ENCODE results near the gene SETBP1.

Gene SETBP1

GRCh38 chr18:44816050-44816449 is 135.4 kb downstream of the SETBP1 start:
- no peak for DNase-seq (ENCODE audit: low read depth)

GRCh38 chr18:44816477-44816876 is 135.8 kb downstream of the SETBP1 start:
- DNase-seq (ENCODE audit: low read depth) = no peak

GRCh38 chr18:44817831-44818473 is 137.3 kb downstream of the SETBP1 start:
- DNase-seq (ENCODE audit: low read depth) = no peak

- no peak for DNase-seq (ENCODE audit: low read depth)
These were observed 138.1 kb downstream of the SETBP1 start for GRCh38 chr18:44818668-44819403.

- no peak for DNase-seq (ENCODE audit: low read depth)
These were observed 139.3 kb downstream of the SETBP1 start for GRCh38 chr18:44819944-44820510.

- no peak for DNase-seq (ENCODE audit: low read depth)
These were observed 141.2 kb downstream of the SETBP1 start for GRCh38 chr18:44821924-44822323.

GRCh38 chr18:44823286-44823685 is 142.6 kb downstream of the SETBP1 start:
- DNase-seq (ENCODE audit: low read depth) = no peak

GRCh38 chr18:44823782-44824181 is 143.1 kb downstream of the SETBP1 start:
- no peak for DNase-seq (ENCODE audit: low read depth)

GRCh38 chr18:44824884-44825283 is 144.2 kb downstream of the SETBP1 start:
- DNase-seq (ENCODE audit: low read depth) = no peak

GRCh38 chr18:44826418-44827259 is 146.0 kb downstream of the SETBP1 start:
- peak; percentile 62 for DNase-seq (ENCODE audit: low read depth)

GRCh38 chr18:44828080-44828479 is 147.4 kb downstream of the SETBP1 start:
- DNase-seq (ENCODE audit: low read depth) = no peak

GRCh38 chr18:44830581-44830980 is 149.9 kb downstream of the SETBP1 start:
- no peak for DNase-seq (ENCODE audit: low read depth)

GRCh38 chr18:44833786-44834185 is 153.1 kb downstream of the SETBP1 start:
- no peak for DNase-seq (ENCODE audit: low read depth)

GRCh38 chr18:44834867-44835469 is 154.3 kb downstream of the SETBP1 start:
- no peak for DNase-seq (ENCODE audit: low read depth)

GRCh38 chr18:44835703-44836102 is 155.0 kb downstream of the SETBP1 start:
- DNase-seq (ENCODE audit: low read depth) = no peak

- no peak for DNase-seq (ENCODE audit: low read depth)
These were observed 155.6 kb downstream of the SETBP1 start for GRCh38 chr18:44836263-44836662.

GRCh38 chr18:44837482-44838180 is 156.9 kb downstream of the SETBP1 start:
- no peak for DNase-seq (ENCODE audit: low read depth)

- peak; percentile 3 for DNase-seq (ENCODE audit: low read depth)
These were observed 158.4 kb downstream of the SETBP1 start for GRCh38 chr18:44838971-44839666.

- no peak for DNase-seq (ENCODE audit: low read depth)
These were observed 159.5 kb downstream of the SETBP1 start for GRCh38 chr18:44840058-44840790.

GRCh38 chr18:44841221-44841620 is 160.5 kb downstream of the SETBP1 start:
- no peak for DNase-seq (ENCODE audit: low read depth)
